HG02571 (cell line): ENCODE data around the gene KXD1.

Source experiments
- ATAC-seq: cut with Tn5 transposase; IDR thresholded peaks from one replicate; pipeline ENCODE4 v1.9.1; 2021; ENCODE audit warnings: mild to moderate bottlenecking, moderate library complexity; ENCODE audit not compliant: unreplicated experiment

KXD1 gene

GRCh38 chr19:18612051-18612771, 54.5 kb downstream of the KXD1 start:
- ATAC-seq: no peak

DNA sequence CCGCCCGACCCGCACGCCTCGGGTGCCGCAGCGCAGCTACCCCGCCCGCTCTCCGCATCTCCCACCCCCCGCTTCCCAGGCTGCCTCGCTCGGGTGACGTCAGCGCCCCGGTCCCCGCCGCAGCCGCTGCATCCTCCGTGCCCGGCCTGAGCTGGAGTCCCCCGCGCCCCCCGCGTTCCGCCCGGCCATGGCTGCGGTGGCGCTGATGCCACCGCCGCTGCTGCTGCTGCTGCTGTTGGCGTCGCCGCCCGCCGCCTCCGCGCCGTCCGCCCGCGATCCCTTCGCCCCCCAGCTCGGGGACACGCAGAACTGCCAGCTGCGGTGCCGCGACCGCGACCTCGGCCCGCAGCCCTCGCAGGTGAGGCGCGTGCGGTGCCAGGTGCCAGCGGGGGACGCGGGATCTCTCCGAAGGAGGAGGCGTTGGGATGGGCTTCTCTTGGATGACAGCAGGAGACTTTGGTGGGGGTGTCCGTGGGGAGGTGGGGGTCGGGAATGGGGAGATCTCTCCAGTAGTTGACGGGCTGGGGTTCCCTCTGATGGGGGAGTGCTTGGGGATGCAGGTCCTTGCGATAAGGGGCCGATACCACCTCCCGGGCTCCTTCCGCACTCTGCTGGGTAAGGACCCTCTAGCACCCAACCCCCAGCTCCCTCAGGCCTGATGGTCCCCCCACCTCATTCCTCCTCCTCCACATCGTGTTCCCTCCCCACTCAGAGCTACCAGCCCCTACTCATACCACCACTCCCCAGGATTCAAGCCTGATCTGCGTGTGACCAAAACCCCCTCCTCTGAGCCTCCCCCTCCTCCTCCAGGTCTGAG, 55.3 kb downstream of the KXD1 start, which contains the start of gene TMEM59L:
Gene TMEM59L, plus strand, starts transcription at position 99 of the 817 bp plus-strand sequence. Its CDS starts 89 bp downstream, at position 188.
- no peak for ATAC-seq

- ATAC-seq: no peak
Observed at GRCh38 chr19:18613589-18614234, 56.0 kb downstream of the KXD1 start.

DNA sequence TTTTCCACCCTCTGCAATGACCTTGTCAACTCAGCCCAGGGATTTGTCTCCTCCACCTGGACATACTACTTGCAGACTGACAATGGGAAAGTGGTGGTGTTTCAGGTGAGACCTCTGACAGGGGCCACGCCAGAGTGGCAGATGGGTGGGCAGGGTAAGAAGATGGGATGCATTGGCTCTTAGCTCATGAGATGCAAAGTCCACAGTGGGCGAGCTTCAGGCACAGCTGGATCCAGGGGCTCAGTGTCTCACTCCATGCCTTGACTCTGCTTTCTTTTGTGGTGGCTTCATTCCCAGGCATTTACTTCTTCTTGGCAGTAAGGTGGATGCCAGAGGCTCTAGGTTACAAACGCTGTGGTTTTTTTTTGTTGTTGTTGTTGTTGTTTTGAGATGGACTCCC, 58.4 kb downstream of the KXD1 start:
- no peak for ATAC-seq

DNA sequence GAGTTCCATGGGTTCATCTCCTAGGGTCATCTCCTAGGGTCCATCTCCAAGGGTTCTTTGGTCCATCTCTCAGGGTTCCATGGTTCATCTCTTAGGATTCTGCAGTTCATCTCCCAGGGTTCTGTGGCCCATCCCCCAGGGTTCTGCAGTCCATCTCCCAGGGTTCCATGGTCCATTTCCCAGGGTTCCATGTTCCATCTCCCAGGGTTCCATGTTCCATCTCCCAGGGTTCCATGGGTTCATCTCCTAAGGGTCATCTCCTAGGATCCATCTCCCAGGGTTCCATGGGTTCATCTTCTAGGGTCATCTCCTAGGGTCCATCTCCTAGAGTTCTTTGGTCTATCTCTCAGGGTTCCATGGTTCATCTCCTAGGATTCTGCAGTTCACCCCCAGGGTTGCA, 59.9 kb downstream of the KXD1 start:
- ATAC-seq: no peak

- ATAC-seq: no peak
Observed at GRCh38 chr19:18618236-18618635, 60.6 kb downstream of the KXD1 start.
